MCF 10A (cell line): ENCODE measurements around the gene TMEM214. TPM values are rescaled to one million over a fixed set of nuclear protein-coding genes. Genes with fewer than 3 reads are reported as not detected.

ENCODE experiments used
- BruUV-seq: library from RNA; stranded (reverse); fragments of 400-500 nt; replicated peaks from 2 replicates; lab custom pipeline; 2021; lab: Mats Ljungman, UMichigan
- CTCF ChIA-PET: fragments of 300-600 bp; sonication (Branson Sonifier 250); formaldehyde crosslinking; extraction: SDS; loops from one replicate; lab custom pipeline; 2021; ENCODE audit warnings: antibody characterized with exemption, inconsistent platforms; lab: Yijun Ruan, JAX
- POLR2A ChIA-PET: fragments of 300-600, 350-650 bp; sonication (Branson Sonifier 250); formaldehyde crosslinking; extraction: SDS; loops from one replicate; lab custom pipeline; 2020; ENCODE audit warnings: antibody characterized with exemption, inconsistent platforms; lab: Yijun Ruan, JAX
- DNase-seq: peaks from one replicate; pipeline ENCODE4 v3.0.0-alpha.2; 2018; ENCODE audit not compliant: unreplicated experiment
- H3K27ac Mint-ChIP-seq: one replicate; pipeline ENCODE4 v1.8.0; 2022; ENCODE audit warnings: mild to moderate bottlenecking, low read depth, mixed read lengths; ENCODE audit not compliant: unreplicated experiment
- H3K27me3 Mint-ChIP-seq: one replicate; pipeline ENCODE4 v1.8.0; 2022; ENCODE audit warnings: mixed read lengths; ENCODE audit not compliant: insufficient read depth, unreplicated experiment
- H3K36me3 Mint-ChIP-seq: one replicate; pipeline ENCODE4 v1.8.0; 2022; ENCODE audit warnings: mild to moderate bottlenecking, moderate library complexity, mixed read lengths; ENCODE audit not compliant: insufficient read depth, unreplicated experiment
- H3K4me1 Mint-ChIP-seq: one replicate; pipeline ENCODE4 v1.8.0; 2022; ENCODE audit warnings: mixed read lengths; ENCODE audit not compliant: insufficient read depth, unreplicated experiment
- H3K4me3 Mint-ChIP-seq: one replicate; pipeline ENCODE4 v1.8.0; 2022; ENCODE audit warnings: mild to moderate bottlenecking, moderate library complexity, mixed read lengths; ENCODE audit not compliant: unreplicated experiment
- H3K9me3 Mint-ChIP-seq: one replicate; pipeline ENCODE4 v1.8.0; 2022; ENCODE audit warnings: mixed read lengths; ENCODE audit not compliant: unreplicated experiment
- intact Hi-C: fragments of 100-400 bp; cut with micrococcal nuclease; formaldehyde crosslinking; loops from 2 replicates; pipeline ENCODE4 v1.14.1; 2022
- total RNA-seq: library from RNA; stranded (reverse); gene quantifications from 2 replicates; pipeline ENCODE4 v1.2.3, GENCODE V29; 2022
- TF ChIP-seq, protein P1 (sequence below): fragments of 200-600 bp; IDR thresholded peaks from one replicate; pipeline ENCODE4 v1.8.0; 2022; ENCODE audit warnings: antibody characterized with exemption, mild to moderate bottlenecking; ENCODE audit not compliant: unreplicated experiment

Gene TMEM214
- total RNA-seq, 1 experiment from 2014 or later, result 118 TPM

DNA sequence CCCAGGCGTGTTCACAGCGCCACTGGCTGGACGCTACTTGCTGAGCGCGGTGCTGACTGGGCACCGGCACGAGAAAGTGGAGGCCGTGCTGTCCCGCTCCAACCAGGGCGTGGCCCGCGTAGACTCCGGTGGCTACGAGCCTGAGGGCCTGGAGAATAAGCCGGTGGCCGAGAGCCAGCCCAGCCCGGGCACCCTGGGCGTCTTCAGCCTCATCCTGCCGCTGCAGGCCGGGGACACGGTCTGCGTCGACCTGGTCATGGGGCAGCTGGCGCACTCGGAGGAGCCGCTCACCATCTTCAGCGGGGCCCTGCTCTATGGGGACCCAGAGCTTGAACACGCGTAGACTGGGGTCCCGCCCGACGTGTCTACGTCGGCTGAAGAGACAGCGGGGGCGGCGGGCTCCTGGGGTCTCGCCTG, 52.9 kb downstream of the TMEM214 start:
- CTCF ChIA-PET, result interaction anchor here (0.6 to 2.0 kb wide), 10 partner anchors 12 to 1805 kb away, joined by 3 to 10 read pairs (median 4); partner anchors contain the start of gene TMEM214

DNA sequence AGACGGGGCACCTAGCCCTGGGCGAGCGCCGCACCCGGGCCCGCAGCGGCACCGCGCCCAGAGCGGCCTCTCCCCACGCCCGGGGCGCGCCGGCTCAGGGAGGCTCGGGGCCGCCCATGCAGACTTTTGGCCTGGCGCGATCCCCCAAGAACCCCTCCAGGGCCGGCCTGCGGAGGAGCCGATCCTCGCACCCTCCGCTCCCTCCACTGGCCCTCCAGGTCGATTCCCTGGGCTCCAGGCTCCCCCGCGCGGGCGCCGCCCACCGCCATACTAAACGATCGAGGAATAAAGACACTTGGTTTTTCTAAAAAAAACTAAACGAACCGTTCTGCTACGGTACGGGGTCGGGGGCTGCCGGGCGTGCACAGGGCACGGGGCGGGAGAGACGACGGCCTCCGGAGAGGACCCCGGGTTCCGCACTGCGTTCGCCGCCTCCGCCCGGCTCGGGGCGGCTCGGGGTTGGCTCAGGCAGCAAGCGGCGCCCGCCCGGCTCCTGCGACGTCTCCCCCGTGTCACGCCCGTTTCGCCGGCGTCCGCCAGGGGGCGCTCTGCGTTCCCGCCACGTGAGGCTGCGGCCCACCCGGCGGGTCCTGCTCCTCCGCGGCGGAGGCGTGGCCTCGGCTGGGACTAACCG, 53.4 kb downstream of the TMEM214 start:
- CTCF ChIA-PET, result interaction anchor here (0.6 to 2.0 kb wide), 11 partner anchors 13 to 1804 kb away, joined by 3 to 10 read pairs (median 4); partner anchors contain the start of gene TMEM214
- Mint-ChIP-seq H3K27ac (no peak overlapping the region), H3K9me3 (no peaks in the 10 kb centered on the region), H3K27me3 (no peaks in the 10 kb centered on the region), H3K4me3 (peak overlapping the region; percentile 75), H3K36me3 (no peaks in the 10 kb centered on the region), H3K4me1 (peaks cover 5% of the 10 kb centered on the region)
- intact Hi-C loops, result loop anchor here (2.0 kb wide), 1 partner anchor 35 kb away; the partner anchor contains the start of gene AGBL5
- POLR2A ChIA-PET, result interaction anchor here (1.0 to 2.3 kb wide), 9 partner anchors 12 to 283 kb away, joined by 3 to 8 read pairs (median 4); partner anchors contain the start of genes AGBL5, MPV17, OST4 and PREB
- BruUV-seq, result no TSS peak
- peak; percentile 92 for DNase-seq
- TF ChIP-seq, protein P1, sequence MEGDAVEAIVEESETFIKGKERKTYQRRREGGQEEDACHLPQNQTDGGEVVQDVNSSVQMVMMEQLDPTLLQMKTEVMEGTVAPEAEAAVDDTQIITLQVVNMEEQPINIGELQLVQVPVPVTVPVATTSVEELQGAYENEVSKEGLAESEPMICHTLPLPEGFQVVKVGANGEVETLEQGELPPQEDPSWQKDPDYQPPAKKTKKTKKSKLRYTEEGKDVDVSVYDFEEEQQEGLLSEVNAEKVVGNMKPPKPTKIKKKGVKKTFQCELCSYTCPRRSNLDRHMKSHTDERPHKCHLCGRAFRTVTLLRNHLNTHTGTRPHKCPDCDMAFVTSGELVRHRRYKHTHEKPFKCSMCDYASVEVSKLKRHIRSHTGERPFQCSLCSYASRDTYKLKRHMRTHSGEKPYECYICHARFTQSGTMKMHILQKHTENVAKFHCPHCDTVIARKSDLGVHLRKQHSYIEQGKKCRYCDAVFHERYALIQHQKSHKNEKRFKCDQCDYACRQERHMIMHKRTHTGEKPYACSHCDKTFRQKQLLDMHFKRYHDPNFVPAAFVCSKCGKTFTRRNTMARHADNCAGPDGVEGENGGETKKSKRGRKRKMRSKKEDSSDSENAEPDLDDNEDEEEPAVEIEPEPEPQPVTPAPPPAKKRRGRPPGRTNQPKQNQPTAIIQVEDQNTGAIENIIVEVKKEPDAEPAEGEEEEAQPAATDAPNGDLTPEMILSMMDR, result peak; percentile 87

More for the DNA sequence above, 52.9 kb downstream of the TMEM214 start:
- Mint-ChIP-seq H3K9me3 (no peaks in the 10 kb centered on the region), H3K27ac (no peak overlapping the region), H3K4me3 (peak overlapping the region; percentile 75), H3K36me3 (no peaks in the 10 kb centered on the region), H3K27me3 (no peaks in the 10 kb centered on the region), H3K4me1 (peaks cover 10% of the 10 kb centered on the region)
- no TSS peak for BruUV-seq
- POLR2A ChIA-PET, result interaction anchor here (0.8 to 2.4 kb wide), 7 partner anchors 11 to 237 kb away, joined by 3 to 8 read pairs (median 4); partner anchors contain the start of genes AGBL5, MPV17 and OST4
- intact Hi-C loops, result loop anchor here (1.0 to 2.0 kb wide), 2 partner anchors 35 to 124 kb away; partner anchors contain the start of gene AGBL5
- DNase-seq, result peak; percentile 72
- TF ChIP-seq, protein P1, result no peak

DNA sequence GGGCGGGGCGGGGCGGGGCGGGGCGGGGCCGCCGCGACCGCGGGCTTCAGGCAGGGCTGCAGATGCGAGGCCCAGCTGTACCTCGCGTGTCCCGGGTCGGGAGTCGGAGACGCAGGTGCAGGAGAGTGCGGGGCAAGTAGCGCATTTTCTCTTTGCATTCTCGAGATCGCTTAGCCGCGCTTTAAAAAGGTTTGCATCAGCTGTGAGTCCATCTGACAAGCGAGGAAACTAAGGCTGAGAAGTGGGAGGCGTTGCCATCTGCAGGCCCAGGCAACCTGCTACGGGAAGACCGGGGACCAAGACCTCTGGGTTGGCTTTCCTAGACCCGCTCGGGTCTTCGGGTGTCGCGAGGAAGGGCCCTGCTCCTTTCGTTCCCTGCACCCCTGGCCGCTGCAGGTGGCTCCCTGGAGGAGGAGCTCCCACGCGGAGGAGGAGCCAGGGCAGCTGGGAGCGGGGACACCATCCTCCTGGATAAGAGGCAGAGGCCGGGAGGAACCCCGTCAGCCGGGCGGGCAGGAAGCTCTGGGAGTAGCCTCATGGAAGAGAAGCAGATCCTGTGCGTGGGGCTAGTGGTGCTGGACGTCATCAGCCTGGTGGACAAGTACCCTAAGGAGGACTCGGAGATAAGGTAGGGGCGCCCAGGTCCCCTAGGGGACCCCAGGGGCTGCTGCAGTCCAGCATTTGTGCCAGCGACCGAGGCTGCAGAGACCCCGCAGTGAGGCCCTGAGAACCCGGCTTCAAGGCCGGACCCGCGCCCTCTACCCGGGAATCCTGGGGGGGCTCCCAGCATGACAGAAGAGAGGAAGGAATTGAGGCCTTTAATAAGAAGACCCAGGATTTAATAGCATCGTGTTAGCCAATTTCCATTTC, 54.2 kb downstream of the TMEM214 start, which contains the start of gene KHK:
Gene KHK (plus strand): TSS at position 49 of the 870 bp plus-strand sequence. CDS start 488 bp downstream, at position 537.
- peak; percentile 46 for DNase-seq
- intact Hi-C loops, result loop anchor here (2.0 kb wide), 1 partner anchor 36 kb away; the partner anchor contains the start of gene AGBL5
- ChIA-PET POLR2A (interaction anchor here (0.5 to 2.3 kb wide), 11 partner anchors 9 to 425 kb away, joined by 3 to 8 read pairs (median 4); partner anchors contain the start of genes AGBL5, ATRAID, OST4 and PREB), CTCF (interaction anchor here (0.6 to 2.0 kb wide), 16 partner anchors 10 to 1053 kb away, joined by 3 to 22 read pairs (median 4); partner anchors contain the start of genes RAB10 and TRIM54)
- TF ChIP-seq, protein P1, result no peak
- BruUV-seq, result no TSS peak
- H3K4me1 Mint-ChIP-seq, result no peaks in the 10 kb centered on the region
- no peaks in the 10 kb centered on the region for H3K36me3 Mint-ChIP-seq
- peak within 1 kb of the TSS; percentile 75 for H3K4me3 Mint-ChIP-seq
- H3K27ac Mint-ChIP-seq, result no peak within 1 kb of the TSS
- H3K27me3 Mint-ChIP-seq, result no peaks in the 10 kb centered on the region
- no peaks in the 10 kb centered on the region for H3K9me3 Mint-ChIP-seq
